Stimulated activated CD8-positive, alpha-beta memory T cell treated with anti-CD3 and anti-CD28 coated beads, Interleukin-7, amount 100 ng/mL, for 24 hours (primary cell): ENCODE data around the gene ANKRD60.

ENCODE experiments used
- DNase-seq: peaks from one replicate; pipeline ENCODE4 v3.0.0-alpha.2; 2020; ENCODE audit warnings: low read depth

ANKRD60 gene

GRCh38 chr20:58244517-58245030, 16.1 kb upstream of the ANKRD60 start:
- no peak for DNase-seq

GRCh38 chr20:58243653-58244410, 15.4 kb upstream of the ANKRD60 start:
- no peak for DNase-seq

- DNase-seq = no peak
These were observed 14.4 kb upstream of the ANKRD60 start for GRCh38 chr20:58242824-58243223.

- DNase-seq = no peak
These were observed 13.5 kb upstream of the ANKRD60 start for GRCh38 chr20:58241766-58242465.

- no peak for DNase-seq
These were observed 12.0 kb upstream of the ANKRD60 start for GRCh38 chr20:58240471-58240870.

- DNase-seq = no peak
These were observed 10.8 kb upstream of the ANKRD60 start for GRCh38 chr20:58239216-58239615.

- DNase-seq = no peak
These were observed 10.0 kb upstream of the ANKRD60 start for GRCh38 chr20:58238490-58238889.

- DNase-seq = no peak
These were observed 9.1 kb upstream of the ANKRD60 start for GRCh38 chr20:58237318-58238132.

- peak; percentile 82 for DNase-seq
These were observed 8.3 kb upstream of the ANKRD60 start for GRCh38 chr20:58236612-58237317.

GRCh38 chr20:58235010-58235409, 6.6 kb upstream of the ANKRD60 start:
- DNase-seq = no peak

GRCh38 chr20:58233881-58234528, 5.6 kb upstream of the ANKRD60 start:
- DNase-seq = peak; percentile 35

GRCh38 chr20:58233393-58233792, 4.9 kb upstream of the ANKRD60 start:
- no peak for DNase-seq

GRCh38 chr20:58231683-58232082, 3.2 kb upstream of the ANKRD60 start:
- DNase-seq = no peak

GRCh38 chr20:58229198-58229798, 845 bp upstream of the ANKRD60 start:
- no peak for DNase-seq

- DNase-seq = no peak
These were observed 360 bp downstream of the ANKRD60 start for GRCh38 chr20:58228103-58228483.

- no peak for DNase-seq
These were observed 906 bp downstream of the ANKRD60 start for GRCh38 chr20:58227391-58228102.

GRCh38 chr20:58225452-58226200, 2.8 kb downstream of the ANKRD60 start:
- no peak for DNase-seq

- DNase-seq = no peak
These were observed 3.5 kb downstream of the ANKRD60 start for GRCh38 chr20:58224974-58225373.

GRCh38 chr20:58224097-58224496, 4.4 kb downstream of the ANKRD60 start:
- no peak for DNase-seq
